Measurements from ENCODE around the gene RAB38. TPM values are rescaled to one million over a fixed set of nuclear protein-coding genes. Genes with fewer than 3 reads are reported as not detected.

The RAB38 gene
- total and polyA plus RNA-seq, 2 experiments from 2014 or later: 8.8 to 14.2 TPM

- TF ChIP-seq NANOG (IDR thresholded peaks at IDR 0.05; ENCODE audit: borderline replicate concordance): no peak
- TF ChIP-seq ZNF331 (CRISPR knock-in tag; IDR thresholded peaks at IDR 0.05; ENCODE audit: low read depth): no peak
- TF ChIP-seq EZH2 (IDR thresholded peaks at IDR 0.05; ENCODE audit: low read depth, unreplicated experiment): no peak
- TF ChIP-seq CREB1 (CRISPR knock-in tag; IDR thresholded peaks at IDR 0.05; ENCODE audit: low read depth): no peak
- no peak for TF ChIP-seq STAT1 (IDR thresholded peaks at IDR 0.05; ENCODE audit: unreplicated experiment)
- TF ChIP-seq ETS1 (IDR thresholded peaks at IDR 0.05): no peak
- TF ChIP-seq CTCF (conservative IDR thresholded peaks at IDR 0.05; ENCODE audit: low read depth in 2 of 2): no peak
These were observed 1.3 kb downstream of the RAB38 start (continued) for GRCh38 chr11:88173956-88174355.

- H4K20me1 ChIP-seq (replicated peaks; ENCODE audit: insufficient read depth): no peaks in the 10 kb centered on the region
- H2AFZ ChIP-seq: no peak overlapping the region
- TF ChIP-seq EZH2 (IDR thresholded peaks at IDR 0.05; ENCODE audit: low read depth, unreplicated experiment): no peak
- no peak for TF ChIP-seq EZH2phosphoT487 (IDR thresholded peaks at IDR 0.05; ENCODE audit: unreplicated experiment)
- no peak overlapping the region for H3K27ac Mint-ChIP-seq
- H3K9me3 Mint-ChIP-seq: no peaks in the 10 kb centered on the region
- H3K4me3 ChIP-seq: no peak overlapping the region
- no peaks in the 10 kb centered on the region for H3K27me3 Mint-ChIP-seq (ENCODE audit: insufficient read depth, low read depth, poor library complexity)
- no peak overlapping the region for H3K27ac ChIP-seq (ENCODE audit: low read depth)
- no peak overlapping the region for H3K4me2 ChIP-seq
- DNase-seq (ENCODE audit: low spot score) (no peak), ATAC-seq (no peak)
- H3K36me3 Mint-ChIP-seq (ENCODE audit: low read depth): no peaks in the 10 kb centered on the region
- no peaks in the 10 kb centered on the region for H3K9me2 ChIP-seq (ENCODE audit: insufficient read depth)
- H3F3A ChIP-seq (replicated peaks; ENCODE audit: low read depth): no peaks in the 10 kb centered on the region
- no peak overlapping the region for H3K4me3 Mint-ChIP-seq
- H3K79me2 ChIP-seq (replicated peaks; ENCODE audit: insufficient read depth): no peaks in the 10 kb centered on the region; the same call in 1 of the 2 replicates
- peaks cover 12% of the 10 kb centered on the region; the same call in 1 of the 2 replicates for H3K4me1 ChIP-seq (ENCODE audit: insufficient read depth)
- H3K36me3 ChIP-seq (ENCODE audit: insufficient read depth): no peaks in the 10 kb centered on the region
- peaks cover 13% of the 10 kb centered on the region; the same call in 2 of the 3 replicates for H3K4me1 Mint-ChIP-seq
- H3K27me3 ChIP-seq (ENCODE audit: insufficient read depth): no peaks in the 10 kb centered on the region
These were observed 3.3 kb downstream of the RAB38 start for GRCh38 chr11:88171982-88172381.

- ATAC-seq (no peak), DNase-seq (ENCODE audit: low spot score) (no peak)
- Histone ChIP-seq H3K4me1 (ENCODE audit: insufficient read depth) (peaks cover 12% of the 10 kb centered on the region; the same call in 1 of the 2 replicates), H3K27ac (ENCODE audit: low read depth) (no peak overlapping the region), H3K9me2 (ENCODE audit: insufficient read depth) (no peaks in the 10 kb centered on the region), H3K27me3 (ENCODE audit: insufficient read depth) (no peaks in the 10 kb centered on the region), H3K36me3 (ENCODE audit: insufficient read depth) (no peaks in the 10 kb centered on the region), H3K79me2 (replicated peaks; ENCODE audit: insufficient read depth) (no peaks in the 10 kb centered on the region; the same call in 1 of the 2 replicates), H3K4me2 (no peak overlapping the region), H2AFZ (no peak overlapping the region), H3K4me3 (no peak overlapping the region), H4K20me1 (replicated peaks; ENCODE audit: insufficient read depth) (no peaks in the 10 kb centered on the region), H3F3A (replicated peaks; ENCODE audit: low read depth) (no peaks in the 10 kb centered on the region)
- Mint-ChIP-seq H3K27ac (no peak overlapping the region), H3K27me3 (ENCODE audit: insufficient read depth, low read depth, poor library complexity) (no peaks in the 10 kb centered on the region), H3K4me3 (no peak overlapping the region), H3K9me3 (no peaks in the 10 kb centered on the region), H3K36me3 (ENCODE audit: low read depth) (no peaks in the 10 kb centered on the region), H3K4me1 (peaks cover 8% of the 10 kb centered on the region; the same call in 2 of the 3 replicates)
- TF ChIP-seq NANOG (IDR thresholded peaks at IDR 0.05; ENCODE audit: borderline replicate concordance) (no peak), ZNF331 (CRISPR knock-in tag; IDR thresholded peaks at IDR 0.05; ENCODE audit: low read depth) (no peak), CREB1 (CRISPR knock-in tag; IDR thresholded peaks at IDR 0.05; ENCODE audit: low read depth) (no peak), ETS1 (IDR thresholded peaks at IDR 0.05) (no peak), ZNF462 (CRISPR knock-in tag; IDR thresholded peaks at IDR 0.05) (no peak)
These were observed 4.6 kb downstream of the RAB38 start for GRCh38 chr11:88170673-88171072.

Data from GM23338 (cell line).